WI38 (cell line): ENCODE results near the gene ZBTB44.

Experiments
- H3K4me3 ChIP-seq: 2 replicates; pipeline ENCODE4 v1.5.1; 2011; ENCODE audit warnings: low read depth, mild to moderate bottlenecking, control low read depth, low read length
- TF ChIP-seq, protein P1 (sequence below): IDR thresholded peaks from 2 replicates; pipeline ENCODE4 v1.5.1; 2012; ENCODE audit warnings: low read depth, mild to moderate bottlenecking, control low read depth, low read length

ZBTB44 gene

DNA sequence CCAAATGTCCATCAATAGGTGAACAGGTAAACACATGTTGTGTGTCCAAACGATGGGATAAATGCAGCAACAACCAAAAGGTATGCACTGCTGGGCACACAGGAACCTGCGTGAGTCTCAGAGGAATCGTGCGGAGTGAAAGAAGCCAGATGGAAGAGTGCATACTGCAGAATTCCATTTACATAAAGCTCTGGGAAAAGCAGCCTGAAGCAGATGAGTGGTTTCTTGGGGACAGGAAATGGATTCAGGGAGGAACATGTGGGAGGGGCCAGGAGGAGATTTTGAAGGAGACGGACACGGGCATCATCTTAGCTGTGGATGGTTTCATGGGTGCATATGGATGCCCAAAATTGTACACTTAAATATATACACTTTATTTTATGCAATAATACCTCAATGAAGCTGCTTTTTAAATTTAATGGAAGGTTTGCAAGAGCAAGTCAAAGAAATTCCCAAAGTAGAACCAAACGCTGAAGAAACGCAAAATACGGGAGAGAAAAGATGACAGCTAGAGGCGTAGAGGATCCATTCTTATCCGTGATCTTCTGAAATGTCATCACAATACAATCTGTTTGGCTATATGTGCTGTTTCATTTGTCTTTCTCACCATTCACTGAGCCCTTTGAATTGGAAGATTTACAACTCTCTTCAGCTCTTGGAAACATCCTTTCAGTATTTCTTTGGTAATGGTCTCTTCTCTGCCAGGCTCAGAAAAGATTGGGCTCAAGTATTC is 130.7 kb downstream of the ZBTB44 start:
- H3K4me3 ChIP-seq = no peak overlapping the region
- TF ChIP-seq, protein P1, sequence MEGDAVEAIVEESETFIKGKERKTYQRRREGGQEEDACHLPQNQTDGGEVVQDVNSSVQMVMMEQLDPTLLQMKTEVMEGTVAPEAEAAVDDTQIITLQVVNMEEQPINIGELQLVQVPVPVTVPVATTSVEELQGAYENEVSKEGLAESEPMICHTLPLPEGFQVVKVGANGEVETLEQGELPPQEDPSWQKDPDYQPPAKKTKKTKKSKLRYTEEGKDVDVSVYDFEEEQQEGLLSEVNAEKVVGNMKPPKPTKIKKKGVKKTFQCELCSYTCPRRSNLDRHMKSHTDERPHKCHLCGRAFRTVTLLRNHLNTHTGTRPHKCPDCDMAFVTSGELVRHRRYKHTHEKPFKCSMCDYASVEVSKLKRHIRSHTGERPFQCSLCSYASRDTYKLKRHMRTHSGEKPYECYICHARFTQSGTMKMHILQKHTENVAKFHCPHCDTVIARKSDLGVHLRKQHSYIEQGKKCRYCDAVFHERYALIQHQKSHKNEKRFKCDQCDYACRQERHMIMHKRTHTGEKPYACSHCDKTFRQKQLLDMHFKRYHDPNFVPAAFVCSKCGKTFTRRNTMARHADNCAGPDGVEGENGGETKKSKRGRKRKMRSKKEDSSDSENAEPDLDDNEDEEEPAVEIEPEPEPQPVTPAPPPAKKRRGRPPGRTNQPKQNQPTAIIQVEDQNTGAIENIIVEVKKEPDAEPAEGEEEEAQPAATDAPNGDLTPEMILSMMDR = no peak

DNA sequence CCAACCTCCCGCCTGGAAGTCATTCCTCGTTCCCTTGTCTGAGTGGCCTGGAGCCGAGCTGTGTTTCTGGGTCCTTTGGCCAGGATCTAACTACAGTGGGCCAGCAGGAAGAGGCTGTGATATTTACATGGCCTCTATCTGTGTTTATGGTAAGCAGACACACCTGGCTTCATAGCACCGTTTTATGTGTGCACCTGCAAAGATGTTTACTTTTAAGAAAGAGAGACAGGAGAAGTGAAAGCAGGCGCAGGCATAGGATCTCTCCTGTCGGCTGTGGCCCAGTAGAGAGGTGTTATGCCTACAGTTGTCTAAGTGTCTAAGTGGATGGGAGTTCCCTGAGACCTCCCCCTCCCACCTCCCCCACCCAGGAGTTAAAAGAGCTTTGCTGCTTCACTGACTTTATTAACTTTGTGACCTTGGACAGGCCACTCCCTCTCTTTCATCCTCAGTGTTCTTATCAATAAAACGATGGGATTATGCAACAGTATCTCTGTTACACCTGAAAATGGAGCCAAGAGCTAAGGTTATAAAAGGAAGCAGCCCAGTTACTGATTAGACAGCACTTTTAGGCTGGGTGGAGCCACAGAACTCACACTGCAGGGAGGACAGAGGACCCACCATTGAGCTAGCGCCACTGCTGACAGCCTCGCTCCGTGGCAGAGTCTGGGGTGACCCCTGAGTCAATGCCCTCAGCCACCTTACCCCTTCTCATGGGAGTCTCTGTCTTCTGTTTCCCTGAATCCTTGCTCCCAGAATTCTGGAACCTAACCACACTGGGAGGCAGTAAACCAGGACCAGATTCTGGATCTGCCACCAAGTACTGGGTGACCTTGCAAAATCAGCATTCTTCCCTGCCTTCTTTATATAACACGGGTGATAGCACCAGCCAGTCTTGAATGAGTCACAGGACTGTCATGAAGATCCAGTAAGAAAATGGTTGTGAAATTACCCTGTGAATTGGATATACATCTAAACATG is 133.1 kb downstream of the ZBTB44 start:
- no peak overlapping the region for H3K4me3 ChIP-seq
- TF ChIP-seq, protein P1 = no peak

DNA sequence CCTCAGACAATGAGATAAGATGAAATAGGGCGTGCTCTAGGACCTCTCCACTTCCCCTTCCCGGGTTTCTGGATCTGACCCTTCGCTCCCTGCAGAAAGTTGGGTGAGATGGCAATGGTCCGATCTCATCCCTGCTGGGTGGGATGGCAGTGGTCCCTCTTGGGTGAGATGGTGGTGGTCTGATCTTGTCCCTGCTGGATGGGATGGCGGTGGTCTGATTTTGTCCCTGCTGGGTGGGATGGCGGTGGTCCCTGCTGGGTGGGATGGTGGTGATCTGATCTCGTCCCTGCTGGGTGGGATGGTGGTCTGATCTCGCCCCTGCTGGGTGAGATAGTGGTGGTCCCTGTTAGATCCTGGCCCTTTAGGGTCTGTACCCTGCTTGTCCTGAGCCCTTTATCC is 133.8 kb downstream of the ZBTB44 start:
- no peak overlapping the region for H3K4me3 ChIP-seq
- TF ChIP-seq, protein P1 = no peak

DNA sequence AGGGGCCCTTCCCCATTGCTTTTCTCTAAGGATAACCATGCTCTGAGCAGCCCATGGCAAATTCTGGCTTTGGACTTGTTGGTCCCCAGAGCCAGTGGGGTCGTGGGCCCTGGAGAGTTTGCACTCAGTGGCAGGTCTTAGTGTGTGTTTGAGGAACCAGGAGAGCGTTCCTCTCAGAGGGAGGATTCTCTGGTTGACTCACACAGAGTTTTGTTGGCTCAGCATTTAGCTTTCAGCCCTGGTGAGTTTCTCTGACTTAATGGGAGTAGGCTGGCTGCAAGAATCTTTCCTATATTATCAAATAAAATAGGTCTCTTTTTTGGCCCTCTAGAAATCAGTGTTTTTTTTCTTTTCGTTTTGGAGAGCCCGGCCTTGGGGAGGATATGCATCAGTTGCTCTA is 134.2 kb downstream of the ZBTB44 start:
- no peak overlapping the region for H3K4me3 ChIP-seq
- TF ChIP-seq, protein P1 = no peak

DNA sequence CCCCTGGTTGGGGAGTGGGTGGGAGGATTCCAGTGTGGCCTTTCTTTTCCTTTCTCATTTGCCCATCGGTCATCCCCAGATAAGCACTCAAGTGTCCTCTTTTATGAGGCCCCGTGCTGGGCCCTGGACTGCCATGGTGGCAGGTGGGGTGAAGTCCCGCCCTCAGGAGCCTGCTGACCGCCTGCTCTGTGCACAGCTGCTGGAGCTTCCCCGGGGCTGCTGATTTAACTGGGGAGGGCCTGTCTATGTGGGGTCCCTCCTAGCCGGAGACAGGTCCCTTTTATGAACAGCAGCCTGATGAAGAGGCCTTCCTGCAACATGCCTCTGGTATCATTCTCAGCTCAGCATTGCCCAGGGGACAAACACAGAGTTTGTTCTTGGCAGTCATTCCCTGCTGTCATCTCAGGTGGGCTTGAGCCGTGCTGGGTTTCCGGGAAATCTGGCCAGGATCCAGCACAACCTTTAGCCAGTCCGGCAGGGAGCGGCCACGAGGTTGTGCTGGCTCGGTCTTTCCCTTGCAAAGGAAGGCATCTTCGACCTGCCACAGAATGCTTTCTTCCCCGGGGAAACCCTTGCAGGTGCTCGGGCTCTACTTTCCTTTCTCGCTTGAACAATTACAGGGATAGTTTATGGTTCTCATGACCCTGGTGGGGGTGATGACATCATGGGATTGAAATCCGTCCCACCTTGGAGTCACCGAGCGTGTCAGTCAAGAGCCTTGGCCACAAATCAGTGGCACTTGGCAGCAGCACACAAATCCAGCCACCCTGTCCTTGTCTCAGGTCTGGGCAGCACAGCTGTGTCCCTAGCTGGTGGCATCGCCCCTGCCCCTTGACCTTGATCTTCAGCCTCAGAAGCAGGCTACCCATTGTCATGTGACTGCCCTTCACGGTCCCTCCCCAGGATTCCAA is 135.1 kb downstream of the ZBTB44 start:
- no peak overlapping the region for H3K4me3 ChIP-seq
- TF ChIP-seq, protein P1 = no peak

DNA sequence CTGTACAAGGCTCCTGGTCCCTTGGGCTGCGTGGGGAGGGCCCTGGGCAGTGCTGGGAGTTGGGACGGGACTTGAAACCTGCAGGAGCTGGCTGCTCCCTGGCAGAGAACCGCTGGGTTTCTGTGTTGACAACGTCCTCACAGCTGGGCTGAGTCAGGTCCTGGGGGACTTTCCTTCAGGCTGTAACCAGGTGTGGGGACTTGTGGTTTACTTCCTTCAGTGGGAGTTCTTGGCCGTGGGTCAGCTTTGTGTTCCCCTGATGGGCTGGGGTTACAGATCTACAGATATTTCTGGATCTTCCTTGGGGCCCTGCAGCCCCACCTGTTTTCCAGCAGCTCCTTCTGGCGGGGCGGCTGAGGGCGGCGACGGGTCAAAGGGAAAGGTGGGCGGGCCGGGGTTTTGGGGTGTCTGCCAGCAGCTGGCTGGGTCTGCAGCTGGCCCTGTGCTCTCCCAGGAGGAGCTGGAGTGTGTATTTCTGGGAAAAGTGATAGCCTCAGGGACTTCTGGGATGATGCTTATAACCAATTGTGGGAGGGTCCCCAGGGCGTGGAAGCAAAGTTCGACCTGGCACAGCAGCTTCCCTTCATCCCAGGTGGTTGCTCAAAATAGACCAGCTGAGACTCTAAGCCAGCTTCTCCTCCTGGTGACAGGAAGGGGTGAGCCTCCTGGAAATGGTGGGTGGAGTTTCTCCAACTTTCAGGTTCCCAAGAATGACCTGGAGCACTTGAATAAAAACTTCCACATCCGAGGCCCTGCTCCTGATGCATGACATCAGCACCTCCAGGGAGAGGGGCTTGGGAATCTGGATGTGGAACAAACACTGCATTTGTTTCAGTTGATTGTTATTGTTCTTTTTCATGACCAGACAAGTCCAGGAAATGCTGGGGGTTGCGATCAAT is 136.0 kb downstream of the ZBTB44 start:
- TF ChIP-seq, protein P1 = no peak
- no peak overlapping the region for H3K4me3 ChIP-seq
